HG02973 (cell line): ENCODE measurements around the gene MAD1L1.
"Not testable (repeated sequence)": the region's sequence is repeated elsewhere in the genome, so short reads cannot be mapped to it uniquely, and the experiment has no call there.

ENCODE experiments used
- ATAC-seq: cut with Tn5 transposase; IDR thresholded peaks from one replicate; pipeline ENCODE4 v1.9.1; 2021; ENCODE audit warnings: moderate library complexity; ENCODE audit not compliant: unreplicated experiment

Gene MAD1L1

GRCh38 chr7:1978656-1979590 is 253.8 kb downstream of the MAD1L1 start:
- no peak for ATAC-seq

- no peak for ATAC-seq
Observed at GRCh38 chr7:1977876-1978441, 254.8 kb downstream of the MAD1L1 start.

- no peak for ATAC-seq
Observed at GRCh38 chr7:1977059-1977875, 255.5 kb downstream of the MAD1L1 start.

- ATAC-seq, result not testable (repeated sequence)
Observed at GRCh38 chr7:1976521-1976920, 256.2 kb downstream of the MAD1L1 start.

- no peak for ATAC-seq
Observed at GRCh38 chr7:1975581-1975980, 257.2 kb downstream of the MAD1L1 start.

GRCh38 chr7:1975179-1975578 is 257.6 kb downstream of the MAD1L1 start:
- no peak for ATAC-seq

- no peak for ATAC-seq
Observed at GRCh38 chr7:1974290-1975101, 258.2 kb downstream of the MAD1L1 start.

DNA sequence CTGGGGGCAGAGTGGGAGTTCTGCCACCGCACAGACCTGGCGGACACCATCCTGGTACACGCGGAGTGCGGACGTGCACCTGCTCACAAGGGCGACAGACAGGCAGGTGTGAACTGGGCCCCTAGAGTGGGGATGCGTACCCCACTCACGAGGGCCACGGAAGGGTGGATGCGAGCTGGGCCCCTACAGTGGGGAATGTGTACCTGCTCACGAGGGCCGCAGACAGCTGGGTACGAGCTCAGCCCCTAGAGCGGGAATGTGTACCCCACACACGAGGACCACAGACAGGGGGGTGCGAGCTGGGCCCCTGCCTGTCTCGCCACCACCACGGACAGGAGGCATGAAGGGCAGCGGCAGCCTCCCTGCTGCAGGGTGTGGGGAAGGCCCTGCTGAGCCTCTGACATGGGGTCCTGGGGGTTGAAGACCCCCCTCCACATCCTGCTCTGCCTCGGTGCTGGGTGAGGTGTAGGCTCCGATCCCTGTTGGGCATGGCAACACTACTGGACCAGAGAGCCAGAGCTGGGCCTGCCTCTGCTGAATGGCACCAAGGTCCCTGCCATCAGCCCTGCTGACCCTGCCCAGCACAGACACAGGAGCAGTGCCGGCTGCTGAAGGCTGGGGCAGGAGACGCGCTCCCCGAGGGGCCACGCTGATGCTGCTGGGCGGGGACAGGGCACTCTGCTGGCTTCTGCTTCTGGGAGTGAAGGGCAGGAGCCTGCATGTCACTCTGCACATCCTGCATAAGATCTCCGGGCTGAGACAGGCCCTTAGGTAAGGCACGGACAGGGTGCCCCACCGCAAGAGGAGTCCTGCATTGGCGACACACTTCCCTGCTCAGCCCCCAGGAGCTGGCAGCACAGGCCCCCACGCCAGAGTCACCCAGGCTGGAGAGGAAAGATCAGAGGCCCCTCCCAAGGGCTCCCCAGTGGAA is 259.2 kb downstream of the MAD1L1 start:
- no peak for ATAC-seq

DNA sequence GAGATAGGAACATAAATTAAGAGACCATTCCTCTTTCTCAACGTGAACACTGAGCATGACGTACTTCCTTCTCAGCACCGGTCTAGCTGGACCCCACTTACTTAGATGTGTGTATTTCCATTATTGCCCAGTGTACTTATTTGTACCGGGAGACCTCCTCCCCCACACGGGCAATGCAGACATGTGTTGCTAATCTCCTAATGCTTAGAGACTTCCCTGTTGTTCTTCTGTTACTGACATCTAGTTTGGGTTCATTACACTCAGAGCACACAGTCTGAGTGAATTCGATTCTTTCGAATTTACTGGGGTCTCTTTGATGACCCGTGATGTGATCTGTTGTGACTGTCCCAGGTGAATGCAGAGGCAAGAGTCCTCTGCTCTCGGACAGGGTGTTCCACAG is 260.0 kb downstream of the MAD1L1 start:
- ATAC-seq, result no peak

DNA sequence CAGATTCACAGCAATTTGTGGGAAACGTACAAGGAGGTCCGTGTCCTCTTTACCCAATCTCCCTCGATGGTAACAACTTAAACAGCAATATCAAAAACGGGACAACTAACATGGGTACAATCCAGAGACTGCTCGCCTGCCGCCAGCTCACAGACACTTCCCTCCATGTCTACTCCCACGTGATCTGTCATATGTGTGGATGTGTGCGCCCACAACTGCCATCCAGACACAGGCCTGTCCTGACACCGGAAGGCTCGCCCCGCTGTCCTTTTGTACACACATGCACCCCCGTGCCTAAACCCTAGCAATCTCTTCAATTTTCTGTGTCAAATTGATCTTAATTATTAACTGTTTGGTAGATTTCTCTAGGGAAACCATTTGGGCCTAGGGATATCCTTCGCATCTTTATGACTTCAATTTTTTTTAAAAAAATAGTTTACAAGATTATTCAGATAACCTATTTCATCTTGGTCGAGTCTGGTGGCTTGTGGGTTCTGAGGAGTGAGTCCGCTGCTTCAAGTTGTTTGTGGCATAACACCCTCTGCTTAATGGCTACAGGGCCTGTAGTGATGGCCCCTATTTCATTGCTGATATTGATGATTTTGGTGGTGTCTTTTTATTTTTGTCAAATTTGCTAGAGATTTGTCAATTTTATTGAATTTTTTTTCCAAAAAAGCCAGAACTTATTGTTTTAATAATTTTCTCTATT is 260.6 kb downstream of the MAD1L1 start:
- ATAC-seq, result no peak

DNA sequence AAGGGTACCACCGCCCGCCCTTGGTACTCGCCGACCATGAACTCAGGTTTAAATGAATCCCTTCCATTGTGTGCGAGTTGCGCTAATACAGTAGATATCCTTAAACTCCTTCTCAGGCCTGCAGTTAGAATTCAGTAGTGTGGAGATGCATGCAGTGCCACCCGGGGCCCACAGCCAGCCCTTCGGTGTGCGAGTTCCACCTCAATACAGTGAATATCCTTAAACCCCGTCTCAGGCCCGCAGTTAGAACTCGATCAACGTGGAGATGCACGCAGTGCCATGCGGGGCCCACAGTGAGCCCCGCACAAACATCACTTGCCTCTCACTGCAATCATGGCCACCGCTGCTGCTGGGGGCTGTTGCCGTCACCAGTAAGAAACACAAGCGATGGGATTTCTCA is 261.9 kb downstream of the MAD1L1 start:
- no peak for ATAC-seq

DNA sequence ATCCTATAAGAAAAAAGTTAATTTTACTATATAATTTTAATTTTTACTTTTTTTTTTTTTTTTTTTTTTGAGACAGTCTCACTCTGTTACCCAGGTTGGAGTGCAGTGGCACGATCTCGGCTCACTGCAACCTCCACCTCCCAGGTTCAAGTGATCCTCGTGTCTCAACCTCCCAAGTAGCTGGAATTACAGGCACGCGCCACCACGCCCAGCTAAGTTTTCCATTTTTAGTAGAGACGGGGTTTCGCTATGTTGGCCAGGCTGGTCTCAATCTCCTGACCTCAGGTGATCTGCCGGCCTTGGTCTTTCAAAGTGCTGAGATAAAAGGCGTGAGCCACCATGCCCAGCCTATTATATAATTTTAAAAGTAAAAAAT is 262.5 kb downstream of the MAD1L1 start:
- ATAC-seq, result not testable (repeated sequence)

DNA sequence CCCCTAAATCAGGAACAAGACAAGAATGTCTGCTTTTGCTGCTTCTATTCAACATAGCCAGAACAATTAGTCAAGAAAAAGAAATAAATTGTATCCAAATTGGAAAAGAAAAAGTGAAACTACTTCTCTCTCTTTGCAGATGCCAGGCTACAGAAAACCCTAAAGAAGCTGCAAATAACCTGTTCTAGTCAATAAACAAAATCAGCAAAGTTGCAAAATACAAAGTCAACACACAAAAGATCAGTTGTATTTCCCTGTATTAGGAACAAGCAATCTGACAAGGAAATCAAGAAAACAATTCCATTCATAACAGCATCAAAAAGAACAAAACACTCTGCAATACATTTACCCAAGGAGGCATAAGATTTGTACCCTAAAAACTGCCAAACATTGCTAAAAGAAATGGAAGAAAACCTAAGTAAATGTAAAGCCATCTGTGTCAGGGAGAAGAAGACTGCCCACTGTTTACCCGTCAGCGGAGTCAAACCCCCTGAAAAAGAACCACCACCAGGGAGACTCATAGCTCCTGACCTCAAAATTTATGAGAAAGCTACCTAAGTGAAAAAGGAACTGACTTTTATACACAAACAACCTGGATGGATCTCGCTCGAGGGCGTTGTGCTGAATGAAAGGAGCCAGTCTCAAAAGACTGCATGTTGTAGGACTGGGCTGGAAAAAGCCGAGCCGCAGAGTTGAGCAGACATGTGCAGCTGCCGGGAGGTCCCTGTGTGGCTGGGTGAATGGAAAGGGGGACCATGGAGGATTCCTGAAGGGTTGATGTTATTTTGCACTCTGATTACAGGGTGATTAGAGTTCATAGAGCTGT is 263.1 kb downstream of the MAD1L1 start:
- no peak for ATAC-seq

DNA sequence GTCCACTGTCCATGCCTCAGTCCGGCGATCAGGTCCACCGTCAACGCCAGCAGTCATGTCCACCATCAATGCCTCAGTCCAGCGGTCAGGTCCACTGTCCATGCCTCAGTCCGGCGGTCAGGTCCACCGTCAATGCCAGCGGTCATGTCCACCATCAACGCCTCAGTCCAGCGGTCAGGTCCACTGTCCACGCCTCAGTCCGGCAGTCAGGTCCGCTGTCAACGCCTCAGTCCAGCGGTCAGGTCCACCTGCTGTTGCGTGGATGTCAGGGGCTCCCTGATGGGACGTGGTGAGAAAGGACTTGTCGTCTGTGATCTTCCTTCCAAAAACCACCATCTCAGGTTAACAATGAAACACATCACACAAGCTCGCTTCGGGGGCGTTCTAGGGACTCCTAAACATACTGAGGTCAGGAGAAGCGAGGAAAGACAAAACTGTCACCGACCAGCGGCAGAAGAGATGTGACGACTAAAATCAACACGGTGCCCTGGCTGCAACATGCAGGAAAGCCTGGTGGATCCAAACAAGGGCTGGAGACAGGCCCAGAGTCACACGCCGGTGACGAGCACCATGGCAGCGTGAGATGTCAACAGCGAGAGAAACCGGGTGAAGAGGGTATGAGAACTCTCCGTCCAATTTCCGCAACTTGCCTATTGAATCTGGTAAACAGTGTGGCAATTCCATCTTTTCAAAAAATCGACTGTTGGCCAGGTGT is 264.2 kb downstream of the MAD1L1 start:
- ATAC-seq, result no peak

GRCh38 chr7:1967512-1968396 is 265.0 kb downstream of the MAD1L1 start:
- no peak for ATAC-seq

DNA sequence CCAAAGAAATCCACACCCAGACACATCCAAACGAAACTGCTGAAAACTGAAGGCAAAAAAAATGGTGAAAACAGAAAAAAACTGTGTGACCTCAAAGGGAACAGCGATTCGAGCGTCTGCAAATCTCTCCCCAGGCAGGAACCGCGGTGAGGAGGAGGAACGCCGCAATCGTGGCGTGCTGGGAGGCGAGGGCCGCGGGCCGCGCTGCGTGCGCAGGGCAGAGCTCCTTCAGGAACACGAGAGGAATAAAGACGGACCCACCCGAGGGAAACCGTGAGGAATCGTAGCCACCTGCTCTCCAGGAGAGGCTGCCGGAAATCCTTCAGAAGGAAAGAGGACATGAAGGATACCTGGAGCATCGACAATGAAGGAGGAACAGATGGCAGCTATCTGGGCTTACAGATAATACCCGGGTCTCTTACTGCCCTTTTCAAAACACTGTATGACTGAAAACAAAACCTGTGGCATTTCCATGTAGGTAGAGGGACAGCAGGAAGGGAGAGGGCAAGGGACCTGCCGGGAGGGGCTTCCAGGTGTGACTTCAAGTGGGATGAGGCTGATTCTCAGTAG is 266.0 kb downstream of the MAD1L1 start:
- no peak for ATAC-seq
